Subcutaneous adipose tissue (tissue), 4 donors: ENCODE data around the gene WDR83. TPM values are rescaled to one million over a fixed set of nuclear protein-coding genes. Genes with fewer than 3 reads are reported as not detected.

Source experiments
- total RNA-seq, 4 donors: library from RNA; depleted of rRNA; stranded (reverse); fragments of >200 nt; gene quantifications; one replicate each; pipeline ENCODE4 v1.1.0, GENCODE V29; 2016
- TF ChIP-seq, protein P1 (sequence below): fragments of 450-650 bp; IDR thresholded peaks from one replicate; pipeline ENCODE4 v1.5.1; 2016; ENCODE audit warnings: low read depth, mild to moderate bottlenecking, control low read depth, antibody characterized with exemption, moderate library complexity

Gene WDR83
- total RNA-seq, 4 donors from 2014 or later = 5.7 to 11.6 (median 8.6) TPM

DNA sequence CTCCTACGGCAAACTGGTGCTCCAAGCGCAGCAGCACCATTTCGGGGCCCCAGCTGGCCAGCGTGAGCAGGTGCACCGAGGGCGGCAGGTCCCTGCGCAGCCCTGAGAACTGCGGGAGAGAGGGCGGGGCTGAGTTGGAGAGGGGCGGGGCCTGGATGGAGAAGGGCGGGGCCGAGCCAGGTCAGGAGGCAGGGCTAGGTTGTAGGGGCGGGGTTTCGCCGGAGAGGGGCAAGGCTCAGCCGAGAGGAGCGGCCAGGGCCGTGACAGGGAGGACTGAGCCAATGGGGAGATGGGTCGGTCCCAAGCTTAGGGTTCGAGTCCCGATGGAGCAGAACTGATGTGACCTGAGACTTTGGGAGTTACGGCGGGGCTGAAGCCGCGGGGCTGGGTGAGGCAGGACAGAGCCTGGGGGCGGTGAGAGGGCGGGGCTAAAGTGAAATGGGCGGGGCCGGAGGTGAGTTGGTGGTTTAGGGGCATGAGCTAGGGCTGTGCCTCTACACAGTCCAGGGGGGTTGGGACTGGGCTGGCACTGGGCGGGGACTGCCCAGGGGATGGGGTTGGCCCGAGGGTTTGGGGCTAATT lies 19.0 kb upstream of the WDR83 start:
- TF ChIP-seq, protein P1, sequence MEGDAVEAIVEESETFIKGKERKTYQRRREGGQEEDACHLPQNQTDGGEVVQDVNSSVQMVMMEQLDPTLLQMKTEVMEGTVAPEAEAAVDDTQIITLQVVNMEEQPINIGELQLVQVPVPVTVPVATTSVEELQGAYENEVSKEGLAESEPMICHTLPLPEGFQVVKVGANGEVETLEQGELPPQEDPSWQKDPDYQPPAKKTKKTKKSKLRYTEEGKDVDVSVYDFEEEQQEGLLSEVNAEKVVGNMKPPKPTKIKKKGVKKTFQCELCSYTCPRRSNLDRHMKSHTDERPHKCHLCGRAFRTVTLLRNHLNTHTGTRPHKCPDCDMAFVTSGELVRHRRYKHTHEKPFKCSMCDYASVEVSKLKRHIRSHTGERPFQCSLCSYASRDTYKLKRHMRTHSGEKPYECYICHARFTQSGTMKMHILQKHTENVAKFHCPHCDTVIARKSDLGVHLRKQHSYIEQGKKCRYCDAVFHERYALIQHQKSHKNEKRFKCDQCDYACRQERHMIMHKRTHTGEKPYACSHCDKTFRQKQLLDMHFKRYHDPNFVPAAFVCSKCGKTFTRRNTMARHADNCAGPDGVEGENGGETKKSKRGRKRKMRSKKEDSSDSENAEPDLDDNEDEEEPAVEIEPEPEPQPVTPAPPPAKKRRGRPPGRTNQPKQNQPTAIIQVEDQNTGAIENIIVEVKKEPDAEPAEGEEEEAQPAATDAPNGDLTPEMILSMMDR = no peak

DNA sequence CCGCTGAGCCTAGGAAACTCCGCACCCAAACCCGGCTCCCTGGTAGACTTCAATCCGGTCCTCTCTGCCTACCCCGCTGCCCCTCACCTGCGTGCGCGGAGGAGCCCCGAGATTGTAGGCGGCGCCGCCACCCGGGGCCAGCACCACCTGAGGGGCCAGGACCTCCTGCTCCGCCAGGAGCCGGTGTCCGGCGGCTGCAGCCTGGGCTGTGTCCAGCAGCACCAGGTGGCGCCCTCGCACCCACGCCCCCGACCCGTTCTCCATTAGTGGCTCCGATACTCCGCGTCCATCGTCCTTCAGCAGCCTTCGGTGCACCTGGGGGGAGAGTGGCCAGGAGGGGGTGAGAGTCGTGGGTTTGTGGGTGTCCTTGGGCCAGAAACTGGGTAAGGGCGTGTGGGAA lies 18.5 kb upstream of the WDR83 start:
- TF ChIP-seq, protein P1 = no peak

DNA sequence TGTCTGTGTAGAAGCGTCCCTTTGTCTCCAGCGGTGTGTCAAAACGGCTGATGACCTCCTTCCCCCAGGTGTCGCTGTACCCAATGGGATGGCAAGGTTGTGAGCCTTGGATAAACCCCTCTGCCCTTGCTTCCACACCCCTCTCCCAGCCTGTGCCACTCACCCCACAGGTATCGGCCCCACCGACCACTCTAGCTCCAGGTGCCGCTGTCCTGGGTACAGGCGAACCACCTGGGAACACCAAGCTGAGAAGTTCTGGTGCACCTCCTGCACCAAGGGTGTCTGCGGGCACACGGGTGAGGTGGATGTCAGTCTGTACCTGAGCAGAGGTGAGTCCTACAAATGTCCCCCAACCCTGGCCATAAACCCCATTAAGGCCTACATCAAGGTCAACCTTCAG lies 16.7 kb upstream of the WDR83 start:
- TF ChIP-seq, protein P1 = no peak

DNA sequence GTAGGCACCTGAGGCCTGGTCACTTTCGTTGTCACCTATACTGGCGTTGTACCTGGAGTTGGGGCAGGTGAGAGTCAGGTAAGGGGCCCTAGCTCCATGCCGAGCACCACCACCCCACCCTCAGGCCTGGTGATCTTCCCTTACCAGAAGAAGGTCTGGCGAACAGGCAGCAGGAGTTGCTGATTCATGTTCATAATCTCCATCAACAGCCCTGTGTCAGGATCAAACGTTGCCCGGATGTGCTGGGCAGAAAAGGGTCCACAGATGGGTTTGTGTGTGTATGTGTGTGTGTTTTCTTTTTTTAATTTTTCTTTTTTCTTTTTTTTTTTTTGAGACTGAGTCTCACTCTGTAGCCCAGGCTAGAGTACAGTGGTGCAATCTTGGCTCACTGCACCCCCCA lies 14.4 kb upstream of the WDR83 start:
- TF ChIP-seq, protein P1 = no peak

DNA sequence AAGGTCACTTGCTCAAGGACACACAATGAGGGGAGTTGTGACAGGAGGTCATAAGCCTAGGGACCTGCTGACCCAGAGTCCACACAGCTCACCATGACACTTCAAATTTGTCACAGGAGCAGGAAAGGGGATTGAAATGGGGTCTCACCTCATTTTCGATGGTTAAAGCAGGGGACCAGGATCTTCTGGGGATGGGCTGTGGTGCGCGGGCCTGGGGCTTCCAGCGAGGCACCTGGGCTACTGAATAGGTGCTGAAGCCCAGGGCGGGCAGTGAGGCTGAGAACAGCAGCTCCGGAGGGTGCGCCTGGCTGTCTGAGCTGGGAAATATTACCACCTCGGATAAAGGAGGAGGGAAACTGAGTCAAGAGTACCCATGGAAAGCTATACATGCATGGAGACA lies 11.1 kb upstream of the WDR83 start:
- TF ChIP-seq, protein P1 = no peak

DNA sequence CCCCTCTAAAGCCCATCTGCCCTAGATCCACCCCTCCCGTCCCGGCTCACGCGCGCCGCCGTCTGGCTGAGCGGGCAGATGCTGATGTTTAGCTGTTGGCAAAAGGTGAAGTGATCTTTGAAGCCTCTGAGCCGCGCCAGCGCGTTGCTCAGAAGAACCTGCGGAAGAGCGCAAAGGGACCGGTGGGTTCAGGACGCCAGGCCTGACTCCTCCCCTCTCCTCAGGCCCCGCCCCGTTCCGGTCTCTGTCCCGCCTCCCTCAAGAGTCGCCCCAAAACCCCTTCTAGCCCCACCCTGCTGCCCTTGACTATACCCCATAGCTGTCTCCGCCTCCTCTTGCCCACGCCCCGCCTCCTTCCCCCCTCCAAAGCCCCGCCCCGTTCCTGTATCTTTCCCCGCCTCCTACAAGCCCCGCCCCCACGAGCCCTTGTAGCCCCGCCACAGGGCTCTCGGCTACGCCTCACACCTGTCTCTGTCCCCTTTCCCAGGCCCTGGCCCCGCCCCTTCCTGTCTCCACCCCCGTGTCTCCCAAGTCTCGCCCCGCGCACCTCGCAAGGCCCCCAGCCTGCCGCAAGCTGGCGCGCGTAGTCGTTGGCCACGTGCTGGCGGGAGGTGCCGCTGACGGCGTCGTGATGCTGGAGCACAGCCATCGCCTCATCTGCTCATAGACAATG lies 9.6 kb upstream of the WDR83 start:
- TF ChIP-seq, protein P1 = no peak

DNA sequence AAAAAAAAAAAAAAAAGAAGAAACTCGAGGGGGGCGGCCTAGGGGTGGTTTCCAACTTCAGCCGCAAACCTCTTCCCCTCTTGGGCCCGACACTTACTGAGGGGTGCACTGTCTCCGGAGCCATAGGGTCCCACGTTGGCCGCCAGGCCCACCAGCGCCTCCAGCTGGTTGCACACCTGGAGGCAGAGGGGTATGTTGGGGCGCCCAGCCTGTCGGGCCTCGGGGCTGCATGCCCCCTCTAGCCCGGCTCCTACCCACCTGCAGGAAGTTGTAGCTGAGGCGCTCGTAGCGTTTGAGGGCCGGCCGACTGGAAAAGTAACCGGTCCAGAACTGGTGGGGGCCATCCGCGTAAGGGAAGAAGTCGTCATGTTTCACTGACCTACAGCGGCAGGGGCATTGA lies 8.6 kb upstream of the WDR83 start:
- TF ChIP-seq, protein P1 = no peak
